HepG2 (cell line): ENCODE data around the gene SRP9. TPM values are rescaled to one million over a fixed set of nuclear protein-coding genes. Genes with fewer than 3 reads are reported as not detected.

Source experiments
- BRCA1 ChIP-seq: sonication (generic); formaldehyde crosslinking; IDR thresholded peaks from 2 replicates; pipeline ENCODE4 v1.4.0; 2020; ENCODE audit warnings: missing genetic modification reagents
- ERF ChIP-seq: IDR thresholded peaks from 2 replicates; pipeline ENCODE4 v1.6.1; 2018; ENCODE audit warnings: missing biosample characterization, missing genetic modification reagents
- MAZ ChIP-seq, 2 experiments: sonication (generic) in 1 of 2; formaldehyde crosslinking in 1 of 2; IDR thresholded peaks; 2 replicates each; pipeline versions ENCODE4 v1.5.0 to v1.6.1; 2012 to 2020; ENCODE audit warnings: low read depth in 2 of 2, mild to moderate bottlenecking in 2 of 2, borderline replicate concordance in 1 of 2, improper control_type of control experiment in 1 of 2, low read length in 1 of 2, missing genetic modification reagents in 1 of 2, moderate library complexity in 1 of 2
- RXRB ChIP-seq: IDR thresholded peaks from 2 replicates; pipeline ENCODE4 v1.6.1; 2016; ENCODE audit warnings: borderline replicate concordance, missing genetic modification reagents, missing compliant biosample characterization
- SATB2 ChIP-seq: sonication (generic); formaldehyde crosslinking; IDR thresholded peaks from 2 replicates; pipeline ENCODE4 v1.5.0; 2020; ENCODE audit warnings: missing genetic modification reagents
- SRSF4 ChIP-seq: fragments of 200-400 bp; formaldehyde crosslinking; IDR thresholded peaks from one replicate; pipeline ENCODE4 v1.6.1; 2018; ENCODE audit warnings: mild to moderate bottlenecking, low read depth, low read length, moderate library complexity; ENCODE audit not compliant: poor library complexity, severe bottlenecking
- ZNF776 ChIP-seq: sonication (generic); formaldehyde crosslinking; IDR thresholded peaks from 2 replicates; pipeline ENCODE4 v1.4.0; 2020; ENCODE audit warnings: mild to moderate bottlenecking, missing genetic modification reagents
- ZNF782 ChIP-seq: sonication (generic); formaldehyde crosslinking; IDR thresholded peaks from 2 replicates; pipeline ENCODE4 v1.4.0; 2020; ENCODE audit warnings: missing genetic modification reagents, mild to moderate bottlenecking, borderline replicate concordance
- ZNF891 ChIP-seq: sonication (generic); formaldehyde crosslinking; IDR thresholded peaks from 2 replicates; pipeline ENCODE4 v1.5.0; 2020; ENCODE audit warnings: mild to moderate bottlenecking, missing genetic modification reagents
- ZSCAN30 ChIP-seq: sonication (generic); formaldehyde crosslinking; IDR thresholded peaks from 2 replicates; pipeline ENCODE4 v1.5.0; 2020; ENCODE audit warnings: mild to moderate bottlenecking, missing genetic modification reagents
- ZSCAN31 ChIP-seq: sonication (generic); formaldehyde crosslinking; IDR thresholded peaks from 2 replicates; pipeline ENCODE4 v1.5.0; 2020; ENCODE audit warnings: low read depth, mild to moderate bottlenecking, missing genetic modification reagents
- ZZZ3 ChIP-seq: sonication (generic); formaldehyde crosslinking; IDR thresholded peaks from 2 replicates; pipeline ENCODE4 v1.4.0; 2020; ENCODE audit warnings: missing genetic modification reagents, mild to moderate bottlenecking, borderline replicate concordance
- polyA plus RNA-seq, 8 experiments: library from polyadenylated mRNA; depleted of rRNA in 3 of 8; stranded (reverse) in 7 of 8; unstranded in 1 of 8; fragments of >200 nt; fragmentation: Illumina TruSeq in 4 of 8; extraction: Trizol in 4 of 8; gene quantifications; 2 replicates each; pipeline versions ENCODE4 v1.2.1 to v1.2.3, GENCODE V29; 2011 to 2016; ENCODE audit warnings: low read depth in 4 of 8, missing spikeins in 1 of 8, mixed read lengths in 1 of 8; ENCODE audit not compliant: insufficient read depth in 1 of 8
- total RNA-seq, 5 experiments: library from RNA; depleted of rRNA; stranded (reverse); fragments of >200 nt; fragmentation: Illumina TruSeq; extraction: Trizol; gene quantifications; 2 replicates each; pipeline ENCODE4 v1.2.3, GENCODE V29; 2016; ENCODE audit warnings: low read depth in 1 of 5
- TF ChIP-seq, protein P1 (sequence below): sonication (generic); formaldehyde crosslinking; IDR thresholded peaks from 2 replicates; pipeline ENCODE4 v1.8.1; 2023; ENCODE audit warnings: mild to moderate bottlenecking, missing genetic modification reagents, borderline replicate concordance
- TF ChIP-seq, protein P2 (sequence below): sonication (generic); formaldehyde crosslinking; conservative IDR thresholded peaks from 2 replicates; pipeline ENCODE4 v1.4.0; 2020; ENCODE audit warnings: mild to moderate bottlenecking, missing genetic modification reagents, moderate library complexity
- TF ChIP-seq, protein P3 (sequence below): sonication (generic); formaldehyde crosslinking; IDR thresholded peaks from 2 replicates; pipeline ENCODE4 v1.9.0; 2022; ENCODE audit warnings: missing genetic modification reagents, mild to moderate bottlenecking, borderline replicate concordance
- TF ChIP-seq, protein P4 (sequence below): sonication (generic); formaldehyde crosslinking; IDR thresholded peaks from 2 replicates; pipeline ENCODE4 v1.9.0; 2021; ENCODE audit warnings: missing genetic modification reagents, borderline replicate concordance
- TF ChIP-seq, protein P5 (sequence below), 2 experiments: fragments of 450-650 bp in 1 of 2; sonication (generic) in 1 of 2; formaldehyde crosslinking; IDR thresholded peaks; 2 replicates each; pipeline versions ENCODE4 v1.5.0 to v1.8.0; 2020 to 2022; ENCODE audit warnings: mild to moderate bottlenecking in 1 of 2, missing genetic modification reagents in 1 of 2
- TF ChIP-seq, protein P6 (sequence below): sonication (generic); formaldehyde crosslinking; IDR thresholded peaks from 2 replicates; pipeline ENCODE4 v1.5.1; 2020; ENCODE audit warnings: missing genetic modification reagents, mild to moderate bottlenecking, borderline replicate concordance

The SRP9 gene
- total and polyA plus RNA-seq, 2 of the 13 experiments (the other 11 are each of a cell fraction or from before 2014, with no cell fraction given), result 251 to 307 TPM

DNA sequence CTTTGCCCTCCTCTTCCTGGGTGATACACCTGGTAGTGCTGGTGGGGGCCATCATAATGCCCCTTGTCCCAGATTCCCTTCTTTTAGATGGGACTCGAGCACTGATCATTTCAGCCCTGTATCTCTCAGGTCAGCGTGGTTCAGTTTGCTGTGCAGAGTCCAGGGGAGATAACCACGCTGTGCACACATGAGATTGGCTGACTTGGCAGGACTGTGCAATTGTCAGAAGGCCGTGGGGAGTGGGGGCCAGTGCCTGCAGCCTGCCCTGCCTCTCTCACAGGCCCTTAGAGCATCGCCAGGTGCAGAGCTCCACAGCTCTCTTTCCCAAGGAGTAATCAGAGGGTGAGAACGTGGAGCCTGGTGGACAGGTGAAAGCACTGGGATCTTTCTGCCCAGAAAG lies 47.5 kb downstream of the SRP9 start (continued):
- TF ChIP-seq, protein P1, sequence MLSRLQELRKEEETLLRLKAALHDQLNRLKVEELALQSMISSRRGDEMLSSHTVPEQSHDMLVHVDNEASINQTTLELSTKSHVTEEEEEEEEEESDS (CRISPR knock-in tag), result no peak
- TF ChIP-seq ZNF782 (CRISPR knock-in tag) (no peak), MAZ (IDR thresholded peaks at IDR 0.05; ENCODE audit: borderline replicate concordance, low read depth, low read length) (no peak), MAZ (CRISPR knock-in tag; IDR thresholded peaks at IDR 0.05; ENCODE audit: low read depth) (peak; percentile 78), ZSCAN31 (CRISPR knock-in tag) (0 out of 2 replicates have a peak, but pooled peaks have one; percentile 59), SRSF4 (no peak), ERF (0 out of 2 replicates have a peak, but pooled peaks have one; percentile 47), RXRB (CRISPR knock-in tag) (peak; percentile 78; the same call in 1 of the 2 replicates), ZNF891 (CRISPR knock-in tag) (no peak; the same call in 1 of the 2 replicates), BRCA1 (no peak), SATB2 (CRISPR knock-in tag) (no peak), ZSCAN30 (CRISPR knock-in tag) (no peak), ZNF776 (CRISPR knock-in tag) (no peak), ZZZ3 (CRISPR knock-in tag) (no peak)
- TF ChIP-seq, protein P2, sequence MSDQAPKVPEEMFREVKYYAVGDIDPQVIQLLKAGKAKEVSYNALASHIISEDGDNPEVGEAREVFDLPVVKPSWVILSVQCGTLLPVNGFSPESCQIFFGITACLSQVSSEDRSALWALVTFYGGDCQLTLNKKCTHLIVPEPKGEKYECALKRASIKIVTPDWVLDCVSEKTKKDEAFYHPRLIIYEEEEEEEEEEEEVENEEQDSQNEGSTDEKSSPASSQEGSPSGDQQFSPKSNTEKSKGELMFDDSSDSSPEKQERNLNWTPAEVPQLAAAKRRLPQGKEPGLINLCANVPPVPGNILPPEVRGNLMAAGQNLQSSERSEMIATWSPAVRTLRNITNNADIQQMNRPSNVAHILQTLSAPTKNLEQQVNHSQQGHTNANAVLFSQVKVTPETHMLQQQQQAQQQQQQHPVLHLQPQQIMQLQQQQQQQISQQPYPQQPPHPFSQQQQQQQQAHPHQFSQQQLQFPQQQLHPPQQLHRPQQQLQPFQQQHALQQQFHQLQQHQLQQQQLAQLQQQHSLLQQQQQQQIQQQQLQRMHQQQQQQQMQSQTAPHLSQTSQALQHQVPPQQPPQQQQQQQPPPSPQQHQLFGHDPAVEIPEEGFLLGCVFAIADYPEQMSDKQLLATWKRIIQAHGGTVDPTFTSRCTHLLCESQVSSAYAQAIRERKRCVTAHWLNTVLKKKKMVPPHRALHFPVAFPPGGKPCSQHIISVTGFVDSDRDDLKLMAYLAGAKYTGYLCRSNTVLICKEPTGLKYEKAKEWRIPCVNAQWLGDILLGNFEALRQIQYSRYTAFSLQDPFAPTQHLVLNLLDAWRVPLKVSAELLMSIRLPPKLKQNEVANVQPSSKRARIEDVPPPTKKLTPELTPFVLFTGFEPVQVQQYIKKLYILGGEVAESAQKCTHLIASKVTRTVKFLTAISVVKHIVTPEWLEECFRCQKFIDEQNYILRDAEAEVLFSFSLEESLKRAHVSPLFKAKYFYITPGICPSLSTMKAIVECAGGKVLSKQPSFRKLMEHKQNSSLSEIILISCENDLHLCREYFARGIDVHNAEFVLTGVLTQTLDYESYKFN (CRISPR knock-in tag), result peak; percentile 84
- TF ChIP-seq, protein P3, sequence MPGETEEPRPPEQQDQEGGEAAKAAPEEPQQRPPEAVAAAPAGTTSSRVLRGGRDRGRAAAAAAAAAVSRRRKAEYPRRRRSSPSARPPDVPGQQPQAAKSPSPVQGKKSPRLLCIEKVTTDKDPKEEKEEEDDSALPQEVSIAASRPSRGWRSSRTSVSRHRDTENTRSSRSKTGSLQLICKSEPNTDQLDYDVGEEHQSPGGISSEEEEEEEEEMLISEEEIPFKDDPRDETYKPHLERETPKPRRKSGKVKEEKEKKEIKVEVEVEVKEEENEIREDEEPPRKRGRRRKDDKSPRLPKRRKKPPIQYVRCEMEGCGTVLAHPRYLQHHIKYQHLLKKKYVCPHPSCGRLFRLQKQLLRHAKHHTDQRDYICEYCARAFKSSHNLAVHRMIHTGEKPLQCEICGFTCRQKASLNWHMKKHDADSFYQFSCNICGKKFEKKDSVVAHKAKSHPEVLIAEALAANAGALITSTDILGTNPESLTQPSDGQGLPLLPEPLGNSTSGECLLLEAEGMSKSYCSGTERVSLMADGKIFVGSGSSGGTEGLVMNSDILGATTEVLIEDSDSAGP (CRISPR knock-in tag), result no peak; the same call in 1 of the 2 replicates
- TF ChIP-seq, protein P4, sequence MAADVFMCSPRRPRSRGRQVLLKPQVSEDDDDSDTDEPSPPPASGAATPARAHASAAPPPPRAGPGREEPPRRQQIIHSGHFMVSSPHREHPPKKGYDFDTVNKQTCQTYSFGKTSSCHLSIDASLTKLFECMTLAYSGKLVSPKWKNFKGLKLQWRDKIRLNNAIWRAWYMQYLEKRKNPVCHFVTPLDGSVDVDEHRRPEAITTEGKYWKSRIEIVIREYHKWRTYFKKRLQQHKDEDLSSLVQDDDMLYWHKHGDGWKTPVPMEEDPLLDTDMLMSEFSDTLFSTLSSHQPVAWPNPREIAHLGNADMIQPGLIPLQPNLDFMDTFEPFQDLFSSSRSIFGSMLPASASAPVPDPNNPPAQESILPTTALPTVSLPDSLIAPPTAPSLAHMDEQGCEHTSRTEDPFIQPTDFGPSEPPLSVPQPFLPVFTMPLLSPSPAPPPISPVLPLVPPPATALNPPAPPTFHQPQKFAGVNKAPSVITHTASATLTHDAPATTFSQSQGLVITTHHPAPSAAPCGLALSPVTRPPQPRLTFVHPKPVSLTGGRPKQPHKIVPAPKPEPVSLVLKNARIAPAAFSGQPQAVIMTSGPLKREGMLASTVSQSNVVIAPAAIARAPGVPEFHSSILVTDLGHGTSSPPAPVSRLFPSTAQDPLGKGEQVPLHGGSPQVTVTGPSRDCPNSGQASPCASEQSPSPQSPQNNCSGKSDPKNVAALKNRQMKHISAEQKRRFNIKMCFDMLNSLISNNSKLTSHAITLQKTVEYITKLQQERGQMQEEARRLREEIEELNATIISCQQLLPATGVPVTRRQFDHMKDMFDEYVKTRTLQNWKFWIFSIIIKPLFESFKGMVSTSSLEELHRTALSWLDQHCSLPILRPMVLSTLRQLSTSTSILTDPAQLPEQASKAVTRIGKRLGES, result 0 out of 2 replicates have a peak, but pooled peaks have one; percentile 30
- TF ChIP-seq, protein P5, sequence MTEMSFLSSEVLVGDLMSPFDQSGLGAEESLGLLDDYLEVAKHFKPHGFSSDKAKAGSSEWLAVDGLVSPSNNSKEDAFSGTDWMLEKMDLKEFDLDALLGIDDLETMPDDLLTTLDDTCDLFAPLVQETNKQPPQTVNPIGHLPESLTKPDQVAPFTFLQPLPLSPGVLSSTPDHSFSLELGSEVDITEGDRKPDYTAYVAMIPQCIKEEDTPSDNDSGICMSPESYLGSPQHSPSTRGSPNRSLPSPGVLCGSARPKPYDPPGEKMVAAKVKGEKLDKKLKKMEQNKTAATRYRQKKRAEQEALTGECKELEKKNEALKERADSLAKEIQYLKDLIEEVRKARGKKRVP (CRISPR knock-in tag; IDR thresholded peaks at IDR 0.05), result no peak
- TF ChIP-seq, protein P6, sequence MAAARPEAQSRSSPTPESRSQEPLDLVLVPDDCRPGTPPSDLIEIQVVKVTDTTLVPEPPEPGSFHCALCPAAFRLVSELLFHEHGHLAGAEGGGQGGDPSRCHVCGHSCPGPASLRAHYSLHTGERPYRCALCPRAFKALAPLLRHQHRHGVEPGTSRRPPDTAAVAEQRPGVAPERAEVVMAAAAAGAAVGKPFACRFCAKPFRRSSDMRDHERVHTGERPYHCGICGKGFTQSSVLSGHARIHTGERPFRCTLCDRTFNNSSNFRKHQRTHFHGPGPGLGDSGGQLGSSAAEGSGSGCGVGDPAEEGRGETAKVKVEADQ (CRISPR knock-in tag), result peak; percentile 63; the same call in 1 of the 2 replicates
